B cell (primary cell): Measurements from ENCODE around the gene DRAP1.

ENCODE experiments used
- EZH2 ChIP-seq: IDR thresholded peaks from 2 replicates; pipeline ENCODE4 v1.6.1; 2012; ENCODE audit warnings: borderline replicate concordance, low read depth, mild to moderate bottlenecking, moderate library complexity, low read length; ENCODE audit not compliant: insufficient read depth, poor library complexity, severe bottlenecking
- TF ChIP-seq, protein P1 (sequence below): fragments of 200-600 bp; IDR thresholded peaks from one replicate; pipeline ENCODE4 v1.8.0; 2022; ENCODE audit warnings: antibody characterized with exemption, mild to moderate bottlenecking

- TF ChIP-seq, protein P1, sequence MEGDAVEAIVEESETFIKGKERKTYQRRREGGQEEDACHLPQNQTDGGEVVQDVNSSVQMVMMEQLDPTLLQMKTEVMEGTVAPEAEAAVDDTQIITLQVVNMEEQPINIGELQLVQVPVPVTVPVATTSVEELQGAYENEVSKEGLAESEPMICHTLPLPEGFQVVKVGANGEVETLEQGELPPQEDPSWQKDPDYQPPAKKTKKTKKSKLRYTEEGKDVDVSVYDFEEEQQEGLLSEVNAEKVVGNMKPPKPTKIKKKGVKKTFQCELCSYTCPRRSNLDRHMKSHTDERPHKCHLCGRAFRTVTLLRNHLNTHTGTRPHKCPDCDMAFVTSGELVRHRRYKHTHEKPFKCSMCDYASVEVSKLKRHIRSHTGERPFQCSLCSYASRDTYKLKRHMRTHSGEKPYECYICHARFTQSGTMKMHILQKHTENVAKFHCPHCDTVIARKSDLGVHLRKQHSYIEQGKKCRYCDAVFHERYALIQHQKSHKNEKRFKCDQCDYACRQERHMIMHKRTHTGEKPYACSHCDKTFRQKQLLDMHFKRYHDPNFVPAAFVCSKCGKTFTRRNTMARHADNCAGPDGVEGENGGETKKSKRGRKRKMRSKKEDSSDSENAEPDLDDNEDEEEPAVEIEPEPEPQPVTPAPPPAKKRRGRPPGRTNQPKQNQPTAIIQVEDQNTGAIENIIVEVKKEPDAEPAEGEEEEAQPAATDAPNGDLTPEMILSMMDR = no peak
- no peak for TF ChIP-seq EZH2
Observed at GRCh38 chr11:65918211-65919140, 750 bp upstream of the DRAP1 start, which contains the start of gene C11orf68.
